CD4-positive, alpha-beta T cell (primary cell): ENCODE data around the gene BRD3OS. TPM values are rescaled to one million over a fixed set of nuclear protein-coding genes. Genes with fewer than 3 reads are reported as not detected.

Source experiments
- ATAC-seq: fragments of 200-7000 bp; cut with Tn5 transposase; one replicate; pipeline ENCODE4 v1.10.0; 2022; ENCODE audit warnings: mild to moderate bottlenecking; ENCODE audit not compliant: poor library complexity
- CTCF ChIA-PET: fragments of 350-600 bp; sonication (Branson Sonifier 250); formaldehyde crosslinking; loops from one replicate; lab custom pipeline; 2021; ENCODE audit warnings: antibody characterized with exemption, inconsistent platforms; lab: Charles Lee
- POLR2A ChIA-PET: fragments of 350-600 bp; sonication (Branson Sonifier 250); formaldehyde crosslinking; loops from one replicate; lab custom pipeline; 2021; ENCODE audit warnings: antibody characterized with exemption, inconsistent platforms; lab: Charles Lee
- DNase-seq, 14 experiments: peaks; one replicate each; pipeline ENCODE4 v3.0.0-alpha.2; 2013 to 2020; ENCODE audit warnings: mixed read lengths in 2 of 14
- H3K27ac ChIP-seq, 2 donors: one replicate each; pipeline versions ENCODE4 v1.5.1 to v1.7.0; 2013; ENCODE audit warnings: low read length in 2 of 2, low read depth in 1 of 2, mild to moderate bottlenecking in 1 of 2
- H3K27me3 ChIP-seq, 2 experiments: 1 replicate in 1 of 2; 2 replicates in 1 of 2; pipeline versions ENCODE4 v1.6.1 to v1.7.0; 2013; ENCODE audit warnings: low read length in 2 of 2, control low read depth in 1 of 2, mild to moderate bottlenecking in 1 of 2, moderate library complexity in 1 of 2; ENCODE audit not compliant: insufficient read depth in 2 of 2, control insufficient read depth in 1 of 2
- H3K36me3 ChIP-seq: one replicate; pipeline ENCODE4 v1.6.1; 2013; ENCODE audit warnings: low read length, control low read depth; ENCODE audit not compliant: insufficient read depth
- H3K4me1 ChIP-seq: one replicate; pipeline ENCODE4 v1.6.1; 2013; ENCODE audit warnings: low read length, control low read depth; ENCODE audit not compliant: insufficient read depth
- H3K4me3 ChIP-seq: one replicate; pipeline ENCODE4 v1.5.1; 2013; ENCODE audit warnings: mild to moderate bottlenecking, low read length, moderate library complexity
- H3K9me3 ChIP-seq, 2 experiments: 1 replicate in 1 of 2; 2 replicates in 1 of 2; pipeline versions ENCODE4 v1.6.1 to v1.7.0; 2013; ENCODE audit warnings: low read length in 2 of 2, mild to moderate bottlenecking in 2 of 2, control low read depth in 1 of 2, moderate library complexity in 1 of 2; ENCODE audit not compliant: control insufficient read depth in 1 of 2, insufficient read depth in 1 of 2
- H3K27ac Mint-ChIP-seq: one replicate; pipeline ENCODE4 v1.8.0; 2020; ENCODE audit warnings: mixed read lengths
- H3K27me3 Mint-ChIP-seq: one replicate; pipeline ENCODE4 v1.8.0; 2021; ENCODE audit warnings: mixed read lengths
- H3K36me3 Mint-ChIP-seq: one replicate; pipeline ENCODE4 v1.8.0; 2021; ENCODE audit warnings: low read depth, mixed read lengths
- H3K4me1 Mint-ChIP-seq: one replicate; pipeline ENCODE4 v1.8.0; 2021; ENCODE audit warnings: low read depth, mixed read lengths
- H3K4me3 Mint-ChIP-seq: one replicate; pipeline ENCODE4 v1.8.0; 2020; ENCODE audit warnings: mild to moderate bottlenecking, mixed read lengths
- H3K9me3 Mint-ChIP-seq: one replicate; pipeline ENCODE4 v1.8.0; 2020; ENCODE audit warnings: mixed read lengths
- intact Hi-C, 2 experiments: fragments of 100-400 bp; cut with DNase I in 1 of 2; cut with micrococcal nuclease in 1 of 2; formaldehyde crosslinking; loops; one replicate each; pipeline versions ENCODE4 v1.15.1 to v1.9.0; 2023 to 2025; cut with DNase I, micrococcal nuclease
- total RNA-seq, 174 experiments: library from RNA in 2 of 174; stranded (reverse) in 2 of 174; gene quantifications; one replicate each; pipeline ENCODE4 v1.2.3 and lab custom pipeline; 2021 to 2026
- TF ChIP-seq, protein P1 (sequence below): fragments of 200-600 bp; IDR thresholded peaks from one replicate; pipeline ENCODE4 v1.8.0; 2022; ENCODE audit warnings: antibody characterized with exemption, mild to moderate bottlenecking

The BRD3OS gene
- total RNA-seq, 2 experiments from 2014 or later = 4.0 to 4.9 TPM

DNA sequence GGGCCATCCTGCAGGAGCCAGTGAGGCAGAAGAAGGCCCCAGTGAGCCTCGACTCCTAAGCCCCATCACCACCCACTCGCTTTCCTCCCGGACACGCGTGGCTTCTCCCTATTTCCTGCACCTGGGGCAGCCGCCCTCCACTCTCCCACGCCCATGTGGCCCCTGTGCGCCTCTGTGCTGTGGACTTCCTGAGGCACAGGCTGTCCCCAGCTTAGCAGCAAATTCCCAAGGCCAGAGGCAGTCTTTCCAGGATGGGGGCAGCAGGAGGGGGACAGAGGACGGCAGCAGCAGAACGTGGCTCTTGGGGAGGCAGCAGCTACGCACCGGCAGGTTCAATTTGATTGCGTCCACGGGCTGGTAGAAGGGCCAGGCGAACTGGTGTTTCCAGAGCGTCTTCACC is 27.7 kb downstream of the BRD3OS start:
- Histone ChIP-seq H3K4me1 (peaks cover 16% of the 10 kb centered on the region), H3K36me3 (peaks cover 51% of the 10 kb centered on the region), H3K27ac (no peak overlapping the region), H3K4me3 (no peak overlapping the region), H3K27me3 (no peaks in the 10 kb centered on the region), H3K9me3 (no peaks in the 10 kb centered on the region)
- H3K27ac Mint-ChIP-seq = no peak overlapping the region
- H3K36me3 Mint-ChIP-seq = peaks cover 33% of the 10 kb centered on the region
- ChIA-PET POLR2A (no interaction called here), CTCF (no interaction called here)
- intact Hi-C loops = no loop called here
- no peak overlapping the region for H3K4me3 Mint-ChIP-seq
- TF ChIP-seq, protein P1, sequence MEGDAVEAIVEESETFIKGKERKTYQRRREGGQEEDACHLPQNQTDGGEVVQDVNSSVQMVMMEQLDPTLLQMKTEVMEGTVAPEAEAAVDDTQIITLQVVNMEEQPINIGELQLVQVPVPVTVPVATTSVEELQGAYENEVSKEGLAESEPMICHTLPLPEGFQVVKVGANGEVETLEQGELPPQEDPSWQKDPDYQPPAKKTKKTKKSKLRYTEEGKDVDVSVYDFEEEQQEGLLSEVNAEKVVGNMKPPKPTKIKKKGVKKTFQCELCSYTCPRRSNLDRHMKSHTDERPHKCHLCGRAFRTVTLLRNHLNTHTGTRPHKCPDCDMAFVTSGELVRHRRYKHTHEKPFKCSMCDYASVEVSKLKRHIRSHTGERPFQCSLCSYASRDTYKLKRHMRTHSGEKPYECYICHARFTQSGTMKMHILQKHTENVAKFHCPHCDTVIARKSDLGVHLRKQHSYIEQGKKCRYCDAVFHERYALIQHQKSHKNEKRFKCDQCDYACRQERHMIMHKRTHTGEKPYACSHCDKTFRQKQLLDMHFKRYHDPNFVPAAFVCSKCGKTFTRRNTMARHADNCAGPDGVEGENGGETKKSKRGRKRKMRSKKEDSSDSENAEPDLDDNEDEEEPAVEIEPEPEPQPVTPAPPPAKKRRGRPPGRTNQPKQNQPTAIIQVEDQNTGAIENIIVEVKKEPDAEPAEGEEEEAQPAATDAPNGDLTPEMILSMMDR = no peak
- DNase-seq (no peak), ATAC-seq (no peak)
- H3K4me1 Mint-ChIP-seq = peaks cover 5% of the 10 kb centered on the region
- H3K9me3 Mint-ChIP-seq = no peaks in the 10 kb centered on the region
- H3K27me3 Mint-ChIP-seq = no peaks in the 10 kb centered on the region

DNA sequence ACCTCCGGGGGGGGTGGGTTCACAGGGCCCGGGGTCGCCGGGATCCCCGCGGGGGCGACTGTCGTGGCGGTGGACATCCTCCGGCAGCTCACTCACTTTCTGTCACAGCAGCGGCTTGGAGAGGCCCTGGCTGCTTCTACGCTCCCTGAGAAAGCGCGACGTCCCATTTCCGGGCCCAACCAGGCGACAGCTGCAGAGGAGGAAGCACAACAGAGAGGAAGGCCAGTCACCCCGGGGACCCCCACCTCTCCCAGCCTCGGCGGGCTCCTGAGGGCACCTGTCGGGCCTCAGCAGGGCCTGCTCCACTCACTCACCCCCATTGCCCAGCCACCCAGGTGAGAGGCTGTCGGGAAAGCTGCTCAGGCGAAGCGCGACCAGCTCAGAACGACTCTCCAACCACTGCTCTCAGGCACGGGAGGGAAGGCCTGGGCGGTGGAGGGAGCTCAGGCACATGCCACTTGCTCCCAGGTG is 28.2 kb downstream of the BRD3OS start:
- ChIA-PET POLR2A (no interaction called here), CTCF (no interaction called here)
- H3K27me3 Mint-ChIP-seq = no peaks in the 10 kb centered on the region
- TF ChIP-seq, protein P1 = no peak
- H3K4me3 Mint-ChIP-seq = no peak overlapping the region
- no peak overlapping the region for H3K27ac ChIP-seq
- peaks cover 18% of the 10 kb centered on the region for H3K4me1 ChIP-seq
- H3K4me1 Mint-ChIP-seq = peaks cover 6% of the 10 kb centered on the region
- no peaks in the 10 kb centered on the region for H3K9me3 ChIP-seq
- DNase-seq (peak in 1 of 14 experiments; percentile 1), ATAC-seq (no peak)
- no peaks in the 10 kb centered on the region for H3K27me3 ChIP-seq
- peaks cover 46% of the 10 kb centered on the region for H3K36me3 ChIP-seq
- H3K4me3 ChIP-seq = no peak overlapping the region
- intact Hi-C loops = no loop called here
- no peak overlapping the region for H3K27ac Mint-ChIP-seq
- H3K9me3 Mint-ChIP-seq = no peaks in the 10 kb centered on the region
- H3K36me3 Mint-ChIP-seq = peaks cover 33% of the 10 kb centered on the region

DNA sequence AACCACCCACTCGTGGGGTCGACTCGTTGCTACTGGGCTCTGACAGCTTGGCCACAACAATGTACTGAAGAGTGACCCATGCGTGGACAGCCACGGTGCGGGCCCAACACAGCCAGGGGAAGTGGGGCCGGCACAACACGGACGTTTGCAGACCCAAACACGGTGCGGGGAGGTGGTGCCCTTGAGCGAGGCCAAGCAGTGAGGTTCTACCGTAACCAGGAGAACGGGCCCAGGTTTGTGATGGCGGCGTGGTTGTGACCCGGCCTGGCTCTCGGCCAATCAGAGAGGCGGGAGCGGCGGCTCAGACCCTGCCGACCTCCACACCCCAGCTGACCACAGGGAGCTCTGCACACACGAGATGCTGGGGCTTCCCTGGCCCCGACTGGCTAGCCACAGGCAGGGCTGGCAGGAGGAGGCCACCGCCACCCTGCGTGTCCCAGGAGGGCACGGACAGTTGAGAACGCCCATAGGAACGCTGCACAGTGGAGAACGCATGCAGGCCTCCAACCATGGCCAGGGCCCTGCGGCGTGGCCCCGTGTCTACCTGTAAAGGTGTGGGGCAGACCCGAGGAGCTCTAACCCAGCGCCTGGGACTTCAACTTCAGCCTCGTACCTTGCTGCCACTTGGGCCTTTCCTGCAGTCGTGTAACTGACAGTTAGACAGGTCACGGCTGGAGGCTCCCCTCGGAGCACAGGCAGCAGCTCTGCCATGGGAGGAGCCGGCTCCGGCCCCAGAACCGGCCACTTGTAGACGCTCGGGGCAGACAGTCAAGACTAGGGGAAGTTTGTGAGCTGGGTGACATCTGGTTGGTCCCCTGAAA is 28.9 kb downstream of the BRD3OS start:
- TF ChIP-seq, protein P1 = no peak
- no peaks in the 10 kb centered on the region for H3K27me3 ChIP-seq
- DNase-seq (peak in 1 of 14 experiments; percentile 1), ATAC-seq (no peak)
- Mint-ChIP-seq H3K27ac (no peak overlapping the region), H3K9me3 (no peaks in the 10 kb centered on the region), H3K36me3 (peaks cover 27% of the 10 kb centered on the region), H3K4me3 (no peak overlapping the region), H3K27me3 (no peaks in the 10 kb centered on the region), H3K4me1 (peaks cover 13% of the 10 kb centered on the region)
- CTCF ChIA-PET = no interaction called here
- H3K4me1 ChIP-seq = peaks cover 25% of the 10 kb centered on the region
- H3K4me3 ChIP-seq = no peak overlapping the region
- H3K27ac ChIP-seq = no peak overlapping the region
- intact Hi-C loops = no loop called here
- POLR2A ChIA-PET = no interaction called here
- H3K36me3 ChIP-seq = peaks cover 39% of the 10 kb centered on the region
- H3K9me3 ChIP-seq = no peaks in the 10 kb centered on the region
